HepG2 (cell line): ENCODE results near the gene UPB1. TPM values are rescaled to one million over a fixed set of nuclear protein-coding genes. Genes with fewer than 3 reads are reported as not detected.
A peak's percentile ranks its signal among the peaks of the same experiment; 100 is the strongest.

ENCODE experiments used
- ARNT2 ChIP-seq: sonication (generic); formaldehyde crosslinking; IDR thresholded peaks from 2 replicates; pipeline ENCODE4 v1.8.0; 2022; ENCODE audit warnings: mild to moderate bottlenecking, low read depth, missing genetic modification reagents, moderate library complexity
- ATF7 ChIP-seq, 2 experiments: fragments of 450-650 bp in 1 of 2; sonication (generic) in 1 of 2; formaldehyde crosslinking in 1 of 2; IDR thresholded peaks; 2 replicates each; pipeline versions ENCODE4 v1.4.0 to v1.6.1; 2016 to 2020; ENCODE audit warnings: antibody characterized with exemption in 1 of 2, mild to moderate bottlenecking in 1 of 2, missing genetic modification reagents in 1 of 2
- BHLHE40 ChIP-seq: IDR thresholded peaks from 2 replicates; pipeline ENCODE4 v1.6.1; 2011; ENCODE audit warnings: low read length, improper control_type of control experiment
- EHMT2 ChIP-seq: fragments of 200-600 bp; sonication (generic); IDR thresholded peaks from 2 replicates; pipeline ENCODE4 v1.7.0; 2017; ENCODE audit warnings: antibody characterized with exemption, low read depth, low read length, borderline replicate concordance
- GATAD2A ChIP-seq: IDR thresholded peaks from 2 replicates; pipeline ENCODE4 v1.6.1; 2016
- HOXA3 ChIP-seq: sonication (generic); formaldehyde crosslinking; IDR thresholded peaks from 2 replicates; pipeline ENCODE4 v1.5.0; 2020; ENCODE audit warnings: missing genetic modification reagents
- KAT7 ChIP-seq: IDR thresholded peaks from 2 replicates; pipeline ENCODE4 v1.6.1; 2018; ENCODE audit warnings: borderline replicate concordance, missing compliant biosample characterization
- KDM5B ChIP-seq: sonication (generic); formaldehyde crosslinking; IDR thresholded peaks from 2 replicates; pipeline ENCODE4 v1.4.0; 2020; ENCODE audit warnings: missing genetic modification reagents, mild to moderate bottlenecking, borderline replicate concordance
- MTA1 ChIP-seq: sonication (generic); formaldehyde crosslinking; IDR thresholded peaks from 2 replicates; pipeline ENCODE4 v1.4.0; 2020; ENCODE audit warnings: missing genetic modification reagents, mild to moderate bottlenecking, borderline replicate concordance
- RBM39 ChIP-seq: fragments of 200-400 bp; formaldehyde crosslinking; IDR thresholded peaks from one replicate; pipeline ENCODE4 v1.6.1; 2018; ENCODE audit warnings: antibody characterized with exemption, mild to moderate bottlenecking, low read depth, low read length; ENCODE audit not compliant: poor library complexity, severe bottlenecking
- ZNF101 ChIP-seq: sonication (generic); formaldehyde crosslinking; IDR thresholded peaks from 2 replicates; pipeline ENCODE4 v1.4.0; 2020; ENCODE audit warnings: mild to moderate bottlenecking, low read depth, missing genetic modification reagents, borderline replicate concordance
- ZNF331 ChIP-seq: sonication (generic); formaldehyde crosslinking; IDR thresholded peaks from 2 replicates; pipeline ENCODE4 v1.4.0; 2020; ENCODE audit warnings: missing genetic modification reagents
- ZNF343 ChIP-seq: sonication (generic); formaldehyde crosslinking; IDR thresholded peaks from 2 replicates; pipeline ENCODE4 v1.4.0; 2020; ENCODE audit warnings: mild to moderate bottlenecking, missing genetic modification reagents
- polyA plus RNA-seq, 8 experiments: library from polyadenylated mRNA; depleted of rRNA in 3 of 8; stranded (reverse) in 7 of 8; unstranded in 1 of 8; fragments of >200 nt; fragmentation: Illumina TruSeq in 4 of 8; extraction: Trizol in 4 of 8; gene quantifications; 2 replicates each; pipeline versions ENCODE4 v1.2.1 to v1.2.3, GENCODE V29; 2011 to 2016; ENCODE audit warnings: low read depth in 4 of 8, missing spikeins in 1 of 8, mixed read lengths in 1 of 8; ENCODE audit not compliant: insufficient read depth in 1 of 8
- total RNA-seq, 5 experiments: library from RNA; depleted of rRNA; stranded (reverse); fragments of >200 nt; fragmentation: Illumina TruSeq; extraction: Trizol; gene quantifications; 2 replicates each; pipeline ENCODE4 v1.2.3, GENCODE V29; 2016; ENCODE audit warnings: low read depth in 1 of 5
- TF ChIP-seq, protein P1 (sequence below): sonication (generic); formaldehyde crosslinking; IDR thresholded peaks from 2 replicates; pipeline ENCODE4 v1.4.0; 2020; ENCODE audit warnings: low read depth, mild to moderate bottlenecking, missing genetic modification reagents
- TF ChIP-seq, protein P2 (sequence below): sonication (generic); formaldehyde crosslinking; IDR thresholded peaks from 2 replicates; pipeline ENCODE4 v1.4.0; 2020; ENCODE audit warnings: missing genetic modification reagents, low read depth, mild to moderate bottlenecking, borderline replicate concordance
- TF ChIP-seq, protein P3 (sequence below): sonication (generic); formaldehyde crosslinking; IDR thresholded peaks from 2 replicates; pipeline ENCODE4 v1.5.1; 2020; ENCODE audit warnings: mild to moderate bottlenecking, missing genetic modification reagents, moderate library complexity
- TF ChIP-seq, protein P4 (sequence below): sonication (generic); formaldehyde crosslinking; IDR thresholded peaks from 2 replicates; pipeline ENCODE4 v1.8.1; 2023; ENCODE audit warnings: mild to moderate bottlenecking, missing genetic modification reagents, borderline replicate concordance
- TF ChIP-seq, protein P5 (sequence below): sonication (generic); formaldehyde crosslinking; IDR thresholded peaks from 2 replicates; pipeline ENCODE4 v1.4.0; 2020; ENCODE audit warnings: missing genetic modification reagents

Gene UPB1
- total and polyA plus RNA-seq, 2 of the 13 experiments (the other 11 are each of a cell fraction or from before 2014, with no cell fraction given): 0.38 to 1.2 TPM

DNA sequence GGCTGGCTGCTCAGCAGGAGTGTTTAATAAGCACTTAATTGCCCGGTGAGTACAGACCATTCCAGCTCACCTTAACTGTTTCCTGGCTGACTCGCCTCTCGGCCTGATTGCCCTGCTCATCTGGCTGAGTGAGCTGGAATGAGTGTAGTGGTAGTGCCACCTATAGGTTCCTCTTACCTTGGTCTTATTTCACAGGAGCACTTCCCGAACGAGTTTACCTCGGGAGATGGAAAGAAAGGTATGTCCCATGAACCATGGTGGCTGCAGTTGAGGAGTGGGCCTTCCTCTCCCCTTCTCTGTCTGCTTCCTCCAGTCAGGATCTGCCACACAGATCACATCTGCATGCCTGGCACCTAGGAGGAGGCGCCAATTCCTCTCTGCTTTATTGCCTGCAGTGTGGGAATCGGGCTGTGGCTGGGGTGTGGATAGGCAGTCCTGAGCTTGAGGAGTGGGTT, 26.7 kb downstream of the UPB1 start (continued):
- TF ChIP-seq KAT7 (CRISPR knock-in tag) (no peak), HOXA3 (CRISPR knock-in tag) (peak; percentile 50; the same call in 1 of the 2 replicates), BHLHE40 (no peak), ZNF331 (CRISPR knock-in tag) (peak; percentile 57; the same call in 1 of the 2 replicates), ZNF343 (no peak), EHMT2 (no peak), KDM5B (peak; percentile 36; the same call in 1 of the 2 replicates), RBM39 (no peak), ATF7 (IDR thresholded peaks at IDR 0.05) (no peak), ATF7 (CRISPR knock-in tag; IDR thresholded peaks at IDR 0.05) (no peak), ZNF101 (CRISPR knock-in tag) (no peak), MTA1 (CRISPR knock-in tag) (0 out of 2 replicates have a peak, but pooled peaks have one; percentile 20), ARNT2 (CRISPR knock-in tag) (no peak), GATAD2A (CRISPR knock-in tag) (peak; percentile 90)
- TF ChIP-seq, protein P1, sequence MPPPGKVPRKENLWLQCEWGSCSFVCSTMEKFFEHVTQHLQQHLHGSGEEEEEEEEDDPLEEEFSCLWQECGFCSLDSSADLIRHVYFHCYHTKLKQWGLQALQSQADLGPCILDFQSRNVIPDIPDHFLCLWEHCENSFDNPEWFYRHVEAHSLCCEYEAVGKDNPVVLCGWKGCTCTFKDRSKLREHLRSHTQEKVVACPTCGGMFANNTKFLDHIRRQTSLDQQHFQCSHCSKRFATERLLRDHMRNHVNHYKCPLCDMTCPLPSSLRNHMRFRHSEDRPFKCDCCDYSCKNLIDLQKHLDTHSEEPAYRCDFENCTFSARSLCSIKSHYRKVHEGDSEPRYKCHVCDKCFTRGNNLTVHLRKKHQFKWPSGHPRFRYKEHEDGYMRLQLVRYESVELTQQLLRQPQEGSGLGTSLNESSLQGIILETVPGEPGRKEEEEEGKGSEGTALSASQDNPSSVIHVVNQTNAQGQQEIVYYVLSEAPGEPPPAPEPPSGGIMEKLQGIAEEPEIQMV: 0 out of 2 replicates have a peak, but pooled peaks have one; percentile 16
- TF ChIP-seq, protein P2, sequence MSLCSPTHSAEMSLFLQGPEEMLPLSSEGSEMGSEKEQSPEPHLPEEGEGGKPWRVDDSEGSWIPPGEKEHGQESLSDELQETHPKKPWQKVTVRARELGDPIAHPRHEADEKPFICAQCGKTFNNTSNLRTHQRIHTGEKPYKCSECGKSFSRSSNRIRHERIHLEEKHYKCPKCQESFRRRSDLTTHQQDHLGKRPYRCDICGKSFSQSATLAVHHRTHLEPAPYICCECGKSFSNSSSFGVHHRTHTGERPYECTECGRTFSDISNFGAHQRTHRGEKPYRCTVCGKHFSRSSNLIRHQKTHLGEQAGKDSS (CRISPR knock-in tag): peak; percentile 73
- TF ChIP-seq, protein P3, sequence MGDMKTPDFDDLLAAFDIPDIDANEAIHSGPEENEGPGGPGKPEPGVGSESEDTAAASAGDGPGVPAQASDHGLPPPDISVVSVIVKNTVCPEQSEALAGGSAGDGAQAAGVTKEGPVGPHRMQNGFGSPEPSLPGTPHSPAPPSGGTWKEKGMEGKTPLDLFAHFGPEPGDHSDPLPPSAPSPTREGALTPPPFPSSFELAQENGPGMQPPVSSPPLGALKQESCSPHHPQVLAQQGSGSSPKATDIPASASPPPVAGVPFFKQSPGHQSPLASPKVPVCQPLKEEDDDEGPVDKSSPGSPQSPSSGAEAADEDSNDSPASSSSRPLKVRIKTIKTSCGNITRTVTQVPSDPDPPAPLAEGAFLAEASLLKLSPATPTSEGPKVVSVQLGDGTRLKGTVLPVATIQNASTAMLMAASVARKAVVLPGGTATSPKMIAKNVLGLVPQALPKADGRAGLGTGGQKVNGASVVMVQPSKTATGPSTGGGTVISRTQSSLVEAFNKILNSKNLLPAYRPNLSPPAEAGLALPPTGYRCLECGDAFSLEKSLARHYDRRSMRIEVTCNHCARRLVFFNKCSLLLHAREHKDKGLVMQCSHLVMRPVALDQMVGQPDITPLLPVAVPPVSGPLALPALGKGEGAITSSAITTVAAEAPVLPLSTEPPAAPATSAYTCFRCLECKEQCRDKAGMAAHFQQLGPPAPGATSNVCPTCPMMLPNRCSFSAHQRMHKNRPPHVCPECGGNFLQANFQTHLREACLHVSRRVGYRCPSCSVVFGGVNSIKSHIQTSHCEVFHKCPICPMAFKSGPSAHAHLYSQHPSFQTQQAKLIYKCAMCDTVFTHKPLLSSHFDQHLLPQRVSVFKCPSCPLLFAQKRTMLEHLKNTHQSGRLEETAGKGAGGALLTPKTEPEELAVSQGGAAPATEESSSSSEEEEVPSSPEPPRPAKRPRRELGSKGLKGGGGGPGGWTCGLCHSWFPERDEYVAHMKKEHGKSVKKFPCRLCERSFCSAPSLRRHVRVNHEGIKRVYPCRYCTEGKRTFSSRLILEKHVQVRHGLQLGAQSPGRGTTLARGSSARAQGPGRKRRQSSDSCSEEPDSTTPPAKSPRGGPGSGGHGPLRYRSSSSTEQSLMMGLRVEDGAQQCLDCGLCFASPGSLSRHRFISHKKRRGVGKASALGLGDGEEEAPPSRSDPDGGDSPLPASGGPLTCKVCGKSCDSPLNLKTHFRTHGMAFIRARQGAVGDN (CRISPR knock-in tag): peak; percentile 35
- TF ChIP-seq, protein P4, sequence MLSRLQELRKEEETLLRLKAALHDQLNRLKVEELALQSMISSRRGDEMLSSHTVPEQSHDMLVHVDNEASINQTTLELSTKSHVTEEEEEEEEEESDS (CRISPR knock-in tag): no peak
- TF ChIP-seq, protein P5, sequence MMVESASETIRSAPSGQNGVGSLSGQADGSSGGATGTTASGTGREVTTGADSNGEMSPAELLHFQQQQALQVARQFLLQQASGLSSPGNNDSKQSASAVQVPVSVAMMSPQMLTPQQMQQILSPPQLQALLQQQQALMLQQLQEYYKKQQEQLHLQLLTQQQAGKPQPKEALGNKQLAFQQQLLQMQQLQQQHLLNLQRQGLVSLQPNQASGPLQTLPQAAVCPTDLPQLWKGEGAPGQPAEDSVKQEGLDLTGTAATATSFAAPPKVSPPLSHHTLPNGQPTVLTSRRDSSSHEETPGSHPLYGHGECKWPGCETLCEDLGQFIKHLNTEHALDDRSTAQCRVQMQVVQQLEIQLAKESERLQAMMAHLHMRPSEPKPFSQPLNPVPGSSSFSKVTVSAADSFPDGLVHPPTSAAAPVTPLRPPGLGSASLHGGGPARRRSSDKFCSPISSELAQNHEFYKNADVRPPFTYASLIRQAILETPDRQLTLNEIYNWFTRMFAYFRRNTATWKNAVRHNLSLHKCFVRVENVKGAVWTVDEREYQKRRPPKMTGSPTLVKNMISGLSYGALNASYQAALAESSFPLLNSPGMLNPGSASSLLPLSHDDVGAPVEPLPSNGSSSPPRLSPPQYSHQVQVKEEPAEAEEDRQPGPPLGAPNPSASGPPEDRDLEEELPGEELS: no peak
